B cell (primary cell): ENCODE results near the gene ACP7. TPM values are rescaled to one million over a fixed set of nuclear protein-coding genes. Genes with fewer than 3 reads are reported as not detected.

Source experiments
- ATAC-seq: fragments of 200-7000 bp; cut with Tn5 transposase; one replicate; pipeline ENCODE4 v1.10.0; 2021; ENCODE audit warnings: low read depth, mild to moderate bottlenecking, moderate number of reproducible peaks, moderate library complexity
- CTCF ChIA-PET: fragments of 350-600 bp; sonication (Branson Sonifier 250); formaldehyde crosslinking; loops from one replicate; lab custom pipeline; 2021; ENCODE audit warnings: antibody characterized with exemption, inconsistent platforms; lab: Charles Lee
- POLR2A ChIA-PET: fragments of 350-600 bp; sonication (Branson Sonifier 250); formaldehyde crosslinking; loops from one replicate; lab custom pipeline; 2021; ENCODE audit warnings: antibody characterized with exemption; lab: Charles Lee
- DNase-seq: peaks from one replicate; pipeline ENCODE4 v3.0.0; 2013
- H2AFZ ChIP-seq: 2 replicates; pipeline ENCODE4 v1.6.1; 2012; ENCODE audit warnings: mild to moderate bottlenecking, low read depth, low read length; ENCODE audit not compliant: insufficient read depth, poor library complexity, severe bottlenecking
- H3K27ac ChIP-seq, 2 donors: 1 replicate in 1 of 2; 2 replicates in 1 of 2; pipeline ENCODE4 v1.5.1; 2012 to 2013; ENCODE audit warnings: low read length in 2 of 2, mild to moderate bottlenecking in 2 of 2, moderate library complexity in 1 of 2
- H3K27me3 ChIP-seq, 4 experiments: fragments of 200-600 bp in 1 of 4; sonication (generic) in 1 of 4; replicated peaks in 1 of 4; 1 replicate in 2 of 4; 2 replicates in 2 of 4; pipeline versions ENCODE4 v1.6.1 to v1.7.0; 2013 to 2016; ENCODE audit warnings: low read length in 3 of 4, mild to moderate bottlenecking in 2 of 4, mixed read lengths in 1 of 4, moderate library complexity in 1 of 4; ENCODE audit not compliant: insufficient read depth in 4 of 4, control insufficient read depth in 3 of 4; ENCODE audit errors: control extremely low read depth in 1 of 4
- H3K36me3 ChIP-seq, 2 experiments: replicated peaks in 1 of 2; 1 replicate in 1 of 2; 2 replicates in 1 of 2; pipeline versions ENCODE4 v1.6.1 to v1.7.1; 2013; ENCODE audit warnings: low read length in 1 of 2; ENCODE audit not compliant: insufficient read depth in 2 of 2, control insufficient read depth in 1 of 2; ENCODE audit errors: control extremely low read depth in 1 of 2, extremely low read depth in 1 of 2
- H3K4me1 ChIP-seq, 2 donors: fragments of 200-600 bp in 1 of 2; sonication (generic) in 1 of 2; 1 replicate in 1 of 2; 2 replicates in 1 of 2; pipeline versions ENCODE4 v1.5.1 to v1.6.1; 2013 to 2017; ENCODE audit warnings: low read length in 2 of 2; ENCODE audit not compliant: control insufficient read depth in 2 of 2, insufficient read depth in 2 of 2
- H3K4me2 ChIP-seq: replicated peaks from 2 replicates; pipeline ENCODE3; 2012; ENCODE audit warnings: mild to moderate bottlenecking, low read depth, low read length; ENCODE audit not compliant: poor library complexity, severe bottlenecking
- H3K4me3 ChIP-seq, 5 experiments: fragments of 200-600 bp in 1 of 5; sonication (generic) in 1 of 5; 1 replicate in 3 of 5; 2 replicates in 2 of 5; pipeline versions ENCODE4 v1.5.1 to v1.7.0; 2011 to 2016; ENCODE audit warnings: low read length in 4 of 5, mild to moderate bottlenecking in 4 of 5, low read depth in 2 of 5, control low read depth in 1 of 5, moderate library complexity in 1 of 5; ENCODE audit not compliant: insufficient read depth in 1 of 5; ENCODE audit errors: control extremely low read depth in 1 of 5, extremely low read depth in 1 of 5
- H3K79me2 ChIP-seq: fragments of 200-600 bp; sonication (generic); one replicate; pipeline ENCODE4 v1.6.0; 2016; ENCODE audit warnings: low read length; ENCODE audit not compliant: control insufficient read depth, insufficient read depth
- H3K9ac ChIP-seq: fragments of 200-600 bp; sonication (generic); 2 replicates; pipeline ENCODE4 v1.6.1; 2017; ENCODE audit warnings: mild to moderate bottlenecking, low read length, moderate library complexity
- H3K9me3 ChIP-seq, 3 donors: one replicate each; pipeline versions ENCODE4 v1.6.1 to v1.7.1; 2013; ENCODE audit warnings: low read length in 2 of 3; ENCODE audit not compliant: control insufficient read depth in 2 of 3, insufficient read depth in 1 of 3; ENCODE audit errors: control extremely low read depth in 1 of 3
- H4K20me1 ChIP-seq: 2 replicates; pipeline ENCODE4 v1.6.0; 2012; ENCODE audit warnings: mild to moderate bottlenecking, low read length; ENCODE audit not compliant: insufficient read depth, control insufficient read depth, poor library complexity, severe bottlenecking
- H3K27ac Mint-ChIP-seq: one replicate; pipeline ENCODE4 v1.8.0; 2021; ENCODE audit warnings: mixed read lengths
- H3K27me3 Mint-ChIP-seq: one replicate; pipeline ENCODE4 v1.8.0; 2021; ENCODE audit warnings: mixed read lengths
- H3K4me1 Mint-ChIP-seq: one replicate; pipeline ENCODE4 v1.8.0; 2021; ENCODE audit warnings: mixed read lengths
- H3K4me3 Mint-ChIP-seq: one replicate; pipeline ENCODE4 v1.8.0; 2021; ENCODE audit warnings: mixed read lengths
- H3K9me3 Mint-ChIP-seq: one replicate; pipeline ENCODE4 v1.8.0; 2022; ENCODE audit warnings: mixed read lengths; ENCODE audit not compliant: insufficient read depth
- EZH2 ChIP-seq: IDR thresholded peaks from 2 replicates; pipeline ENCODE4 v1.6.1; 2012; ENCODE audit warnings: borderline replicate concordance, low read depth, mild to moderate bottlenecking, moderate library complexity, low read length; ENCODE audit not compliant: insufficient read depth, poor library complexity, severe bottlenecking
- WGBS: methylation state at CpG from one replicate; pipeline ENCODE4 v1.1.5; 2013; ENCODE audit warnings: missing lambda C conversion rate; ENCODE audit not compliant: insufficient coverage; 5-methylcytosine and 5-hydroxymethylcytosine counted together
- intact Hi-C: fragments of 100-400 bp; cut with micrococcal nuclease; formaldehyde crosslinking; loops from one replicate; pipeline ENCODE4 v1.10.0; 2022
- polyA plus RNA-seq: library from polyadenylated mRNA; depleted of rRNA; stranded (reverse); fragments of >200 nt; gene quantifications from 2 replicates; pipeline ENCODE4 v1.2.3, GENCODE V29; 2012
- total RNA-seq, 2 donors: library from RNA; stranded (reverse); fragments of 120-200 nt in 1 of 2; gene quantifications; 1 replicate in 1 of 2; 2 replicates in 1 of 2; pipeline versions ENCODE4 v1.2.3 to v1.2.4, GENCODE V29; 2013 to 2022
- TF ChIP-seq, protein P1 (sequence below): fragments of 200-600 bp; IDR thresholded peaks from one replicate; pipeline ENCODE4 v1.8.0; 2022; ENCODE audit warnings: antibody characterized with exemption, mild to moderate bottlenecking

Gene ACP7
- total and polyA plus RNA-seq, 2 donors (not counting 1 experiment from before 2014, with no cell fraction given), result not detected

DNA sequence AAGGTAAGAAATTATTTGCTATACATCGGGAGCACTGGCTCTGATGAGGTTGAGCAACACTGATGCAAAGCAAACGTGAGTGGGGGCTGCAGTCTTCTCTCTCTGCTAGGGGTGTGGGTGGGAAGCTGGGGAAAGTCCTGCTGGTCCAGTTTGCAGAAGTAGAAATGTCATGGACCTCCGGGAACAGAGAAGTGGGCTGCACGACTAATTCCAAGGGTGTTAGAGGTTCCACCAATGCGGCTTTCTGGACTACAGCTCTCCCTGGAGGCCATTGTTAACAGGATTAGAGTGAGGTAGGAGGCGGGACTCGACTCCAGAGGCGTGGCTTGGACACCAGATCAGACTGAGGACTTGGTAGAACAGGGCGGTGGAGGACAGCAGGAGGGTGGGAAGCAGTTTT, 46.1 kb upstream of the ACP7 start:
- no peak for DNase-seq
- Mint-ChIP-seq H3K4me3 (no peak overlapping the region), H3K27me3 (peaks cover 4% of the 10 kb centered on the region), H3K27ac (no peak overlapping the region), H3K9me3 (peaks cover 3% of the 10 kb centered on the region), H3K4me1 (no peaks in the 10 kb centered on the region)
- H3K4me2 ChIP-seq, result no peak overlapping the region
- no peak for ATAC-seq
- H3K9ac ChIP-seq, result no peak overlapping the region
- H3K4me3 ChIP-seq, result no peak overlapping the region
- no peaks in the 10 kb centered on the region for H3K36me3 ChIP-seq
- no peak overlapping the region for H3K27ac ChIP-seq
- TF ChIP-seq, protein P1, sequence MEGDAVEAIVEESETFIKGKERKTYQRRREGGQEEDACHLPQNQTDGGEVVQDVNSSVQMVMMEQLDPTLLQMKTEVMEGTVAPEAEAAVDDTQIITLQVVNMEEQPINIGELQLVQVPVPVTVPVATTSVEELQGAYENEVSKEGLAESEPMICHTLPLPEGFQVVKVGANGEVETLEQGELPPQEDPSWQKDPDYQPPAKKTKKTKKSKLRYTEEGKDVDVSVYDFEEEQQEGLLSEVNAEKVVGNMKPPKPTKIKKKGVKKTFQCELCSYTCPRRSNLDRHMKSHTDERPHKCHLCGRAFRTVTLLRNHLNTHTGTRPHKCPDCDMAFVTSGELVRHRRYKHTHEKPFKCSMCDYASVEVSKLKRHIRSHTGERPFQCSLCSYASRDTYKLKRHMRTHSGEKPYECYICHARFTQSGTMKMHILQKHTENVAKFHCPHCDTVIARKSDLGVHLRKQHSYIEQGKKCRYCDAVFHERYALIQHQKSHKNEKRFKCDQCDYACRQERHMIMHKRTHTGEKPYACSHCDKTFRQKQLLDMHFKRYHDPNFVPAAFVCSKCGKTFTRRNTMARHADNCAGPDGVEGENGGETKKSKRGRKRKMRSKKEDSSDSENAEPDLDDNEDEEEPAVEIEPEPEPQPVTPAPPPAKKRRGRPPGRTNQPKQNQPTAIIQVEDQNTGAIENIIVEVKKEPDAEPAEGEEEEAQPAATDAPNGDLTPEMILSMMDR, result no peak
- no peak for TF ChIP-seq EZH2
- POLR2A ChIA-PET, result no interaction called here
- intact Hi-C loops, result no loop called here
- peaks cover 0 to 5% (median 0%) of the 10 kb centered on the region in 3 donors for H3K9me3 ChIP-seq
- H3K27me3 ChIP-seq, result no peaks in the 10 kb centered on the region
- H3K79me2 ChIP-seq, result no peaks in the 10 kb centered on the region
- WGBS, result 37% methylated on average over 5 of the region's 9 CpGs
- no peaks in the 10 kb centered on the region for H4K20me1 ChIP-seq
- H2AFZ ChIP-seq, result no peak overlapping the region
- CTCF ChIA-PET, result no interaction called here
- H3K4me1 ChIP-seq, result no peaks in the 10 kb centered on the region

DNA sequence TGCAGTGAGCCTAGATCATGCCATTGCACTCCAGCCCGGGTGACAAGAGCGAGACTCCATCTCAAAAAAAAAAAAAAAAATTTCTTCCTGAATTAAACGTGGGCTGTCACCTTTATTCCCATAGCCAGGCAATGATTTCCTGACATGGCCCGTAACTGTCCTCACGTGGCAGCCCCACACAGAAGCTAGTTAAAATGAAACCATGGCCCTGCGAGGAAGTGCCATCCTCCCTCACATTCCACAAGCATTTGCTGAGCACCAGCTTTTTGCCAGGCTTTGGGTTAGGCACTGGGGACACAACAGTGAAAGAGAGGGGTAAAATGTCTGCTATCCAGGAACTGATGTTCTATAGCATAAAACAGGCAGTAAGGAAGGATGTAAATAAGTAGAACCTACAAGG, 38.7 kb upstream of the ACP7 start:
- H3K27me3 Mint-ChIP-seq, result no peaks in the 10 kb centered on the region
- H3K4me3 ChIP-seq, result no peak overlapping the region
- no peak overlapping the region for H3K27ac ChIP-seq
- H3K4me1 Mint-ChIP-seq, result no peaks in the 10 kb centered on the region
- ChIA-PET CTCF (no interaction called here), POLR2A (no interaction called here)
- no peak overlapping the region for H2AFZ ChIP-seq
- peaks cover 3% of the 10 kb centered on the region for H3K9me3 Mint-ChIP-seq
- no peak overlapping the region for H3K4me2 ChIP-seq
- 78% methylated on average over 4 of the region's 6 CpGs for WGBS
- H3K27me3 ChIP-seq, result no peaks in the 10 kb centered on the region
- H3K27ac Mint-ChIP-seq, result no peak overlapping the region
- H4K20me1 ChIP-seq, result no peaks in the 10 kb centered on the region
- H3K4me3 Mint-ChIP-seq, result no peak overlapping the region
- peaks cover 0 to 4% (median 0%) of the 10 kb centered on the region in 3 donors for H3K9me3 ChIP-seq
- DNase-seq (no peak), ATAC-seq (no peak)
- H3K9ac ChIP-seq, result no peak overlapping the region
- no peaks in the 10 kb centered on the region for H3K4me1 ChIP-seq
- H3K36me3 ChIP-seq, result no peaks in the 10 kb centered on the region
- no peaks in the 10 kb centered on the region for H3K79me2 ChIP-seq
- TF ChIP-seq EZH2, result no peak
- TF ChIP-seq, protein P1, result no peak
- intact Hi-C loops, result no loop called here
